Testis (tissue), 2 donors: ENCODE measurements around the gene VDAC1.

Source experiments
- CTCF ChIP-seq, 3 experiments: fragments of 450-650 bp in 2 of 3; fragments of 200-600 bp in 1 of 3; sonication (generic) in 1 of 3; IDR thresholded peaks; one replicate each; pipeline ENCODE4 v1.5.1; 2016 to 2019; ENCODE audit warnings: antibody characterized with exemption in 3 of 3, mild to moderate bottlenecking in 2 of 3, moderate library complexity in 1 of 3
- POLR2A ChIP-seq: fragments of 450-650 bp; IDR thresholded peaks from one replicate; pipeline ENCODE4 v1.6.1; 2017; ENCODE audit warnings: antibody characterized with exemption, mild to moderate bottlenecking, moderate library complexity

- TF ChIP-seq POLR2A = no peak
- no peak for TF ChIP-seq CTCF (IDR thresholded peaks at IDR 0.05)
These were observed 71.6 kb downstream of the VDAC1 start for GRCh38 chr5:133933169-133933509.
